Activated T-cell treated with anti-CD3 and anti-CD28 coated beads for 1 hour (primary cell): ENCODE results near the gene GHRHR.

ENCODE experiments used
- DNase-seq: peaks from one replicate; pipeline ENCODE4 v3.0.0-alpha.2; 2020; ENCODE audit warnings: low read depth

GHRHR gene

GRCh38 chr7:30986331-30986730, 22.6 kb downstream of the GHRHR start:
- DNase-seq, result no peak

GRCh38 chr7:30986738-30987137, 23.0 kb downstream of the GHRHR start:
- no peak for DNase-seq

- no peak for DNase-seq
Observed at GRCh38 chr7:30987178-30987577, 23.4 kb downstream of the GHRHR start.

- DNase-seq, result no peak
Observed at GRCh38 chr7:30987936-30988335, 24.2 kb downstream of the GHRHR start.

GRCh38 chr7:30988351-30989005, 24.7 kb downstream of the GHRHR start:
- DNase-seq, result no peak

- no peak for DNase-seq
Observed at GRCh38 chr7:30989008-30989823, 25.5 kb downstream of the GHRHR start.

GRCh38 chr7:30989824-30990672, 26.3 kb downstream of the GHRHR start:
- DNase-seq, result no peak

GRCh38 chr7:30990673-30991170, 27.0 kb downstream of the GHRHR start:
- DNase-seq, result no peak

- no peak for DNase-seq
Observed at GRCh38 chr7:30992414-30992813, 28.7 kb downstream of the GHRHR start.

- DNase-seq, result no peak
Observed at GRCh38 chr7:30994206-30995100, 30.7 kb downstream of the GHRHR start.

- DNase-seq, result no peak
Observed at GRCh38 chr7:30995536-30995935, 31.8 kb downstream of the GHRHR start.

GRCh38 chr7:30996256-30996655, 32.5 kb downstream of the GHRHR start:
- no peak for DNase-seq

GRCh38 chr7:30996883-30997282, 33.1 kb downstream of the GHRHR start:
- no peak for DNase-seq

- no peak for DNase-seq
Observed at GRCh38 chr7:30997316-30997715, 33.6 kb downstream of the GHRHR start.

GRCh38 chr7:30998180-30998579, 34.4 kb downstream of the GHRHR start:
- DNase-seq, result no peak

GRCh38 chr7:31000161-31000693, 36.5 kb downstream of the GHRHR start:
- DNase-seq, result no peak

- DNase-seq, result no peak
Observed at GRCh38 chr7:31000779-31001178, 37.0 kb downstream of the GHRHR start.

- no peak for DNase-seq
Observed at GRCh38 chr7:31002256-31002655, 38.5 kb downstream of the GHRHR start.

- no peak for DNase-seq
Observed at GRCh38 chr7:31003097-31003496, 39.3 kb downstream of the GHRHR start.

- no peak for DNase-seq
Observed at GRCh38 chr7:31003721-31004120, 40.0 kb downstream of the GHRHR start.

GRCh38 chr7:31004393-31004792, 40.6 kb downstream of the GHRHR start:
- no peak for DNase-seq
